Measurements from ENCODE around the gene CAST. TPM values are rescaled to one million over a fixed set of nuclear protein-coding genes. Genes with fewer than 3 reads are reported as not detected.
A peak's percentile ranks its signal among the peaks of the same experiment; 100 is the strongest.

The CAST gene
- total and polyA plus RNA-seq, 9 donors, result 97.6 to 135 (median 116) TPM

- no peaks in the 10 kb centered on the region for H3K9me3 ChIP-seq (replicated peaks; ENCODE audit: control insufficient read depth, low read depth, low read length)
- no peaks in the 10 kb centered on the region for H3K27me3 ChIP-seq (ENCODE audit: control insufficient read depth, insufficient read depth, low read length)
- H3K4me1 ChIP-seq (ENCODE audit: control insufficient read depth, insufficient read depth, low read length), result peaks cover 8% of the 10 kb centered on the region
- peak; percentile 33 for DNase-seq
- H3K36me3 ChIP-seq (ENCODE audit: control insufficient read depth, insufficient read depth, low read length), result no peaks in the 10 kb centered on the region
- peak overlapping the region; percentile 58 for H3K27ac ChIP-seq (ENCODE audit: low read length)
- WGBS (ENCODE audit: insufficient coverage), result 73% methylated on average over 2 of the region's 5 CpGs
- H3K4me3 ChIP-seq (ENCODE audit: low read length), result no peak overlapping the region
Observed at GRCh38 chr5:96706433-96707111, 44.4 kb downstream of the CAST start.

DNA sequence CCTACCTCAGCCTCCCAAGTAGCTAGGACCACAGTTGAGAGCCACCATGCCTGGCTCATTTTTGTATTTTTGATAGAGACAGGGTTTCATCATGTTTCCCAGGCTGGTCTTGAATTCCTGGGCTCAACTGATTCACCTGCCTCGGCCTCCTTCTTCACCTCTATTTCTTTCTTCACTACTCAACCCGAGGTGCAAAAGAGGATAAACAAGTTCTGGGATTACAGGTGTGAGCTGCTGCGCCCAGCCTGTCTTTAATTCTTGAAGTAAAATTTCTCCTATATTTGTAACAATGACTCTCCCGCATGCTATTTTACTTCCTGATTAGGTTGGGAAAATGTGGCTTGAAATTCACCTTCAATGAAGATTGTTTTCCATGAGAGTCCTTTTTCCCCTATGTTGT is 46.4 kb downstream of the CAST start:
- DNase-seq, result no peak
- no peak overlapping the region for H3K27ac ChIP-seq (ENCODE audit: low read length)
- no CpG with 5 or more reads among the region's 4 CpGs for WGBS (ENCODE audit: insufficient coverage)
- H3K9me3 ChIP-seq (replicated peaks; ENCODE audit: control insufficient read depth, low read depth, low read length), result no peaks in the 10 kb centered on the region
- no peak overlapping the region for H3K4me3 ChIP-seq (ENCODE audit: low read length)
- H3K4me1 ChIP-seq (ENCODE audit: control insufficient read depth, insufficient read depth, low read length), result peaks cover 4% of the 10 kb centered on the region
- H3K27me3 ChIP-seq (ENCODE audit: control insufficient read depth, insufficient read depth, low read length), result no peaks in the 10 kb centered on the region
- no peaks in the 10 kb centered on the region for H3K36me3 ChIP-seq (ENCODE audit: control insufficient read depth, insufficient read depth, low read length)

- peaks cover 5% of the 10 kb centered on the region for H3K4me1 ChIP-seq (ENCODE audit: control insufficient read depth, insufficient read depth, low read length)
- no CpG with 5 or more reads among the region's 3 CpGs for WGBS (ENCODE audit: insufficient coverage)
- no peak for DNase-seq
Observed at GRCh38 chr5:96709152-96709821, 47.1 kb downstream of the CAST start.

GRCh38 chr5:96712100-96712746 is 50.0 kb downstream of the CAST start:
- no peaks in the 10 kb centered on the region for H3K9me3 ChIP-seq (replicated peaks; ENCODE audit: control insufficient read depth, low read depth, low read length)
- H3K4me1 ChIP-seq (ENCODE audit: control insufficient read depth, insufficient read depth, low read length), result peaks cover 11% of the 10 kb centered on the region
- H3K36me3 ChIP-seq (ENCODE audit: control insufficient read depth, insufficient read depth, low read length), result no peaks in the 10 kb centered on the region
- H3K4me3 ChIP-seq (ENCODE audit: low read length), result no peak overlapping the region
- no peak overlapping the region for H3K27ac ChIP-seq (ENCODE audit: low read length)
- WGBS (ENCODE audit: insufficient coverage), result 100% methylated on average over 1 of the region's 2 CpGs
- H3K27me3 ChIP-seq (ENCODE audit: control insufficient read depth, insufficient read depth, low read length), result no peaks in the 10 kb centered on the region
- DNase-seq, result no peak

More at GRCh38 chr5:96709152-96709821, 47.1 kb downstream of the CAST start:
- no peak overlapping the region for H3K4me3 ChIP-seq (ENCODE audit: low read length)
- H3K36me3 ChIP-seq (ENCODE audit: control insufficient read depth, insufficient read depth, low read length), result no peaks in the 10 kb centered on the region
- H3K27me3 ChIP-seq (ENCODE audit: control insufficient read depth, insufficient read depth, low read length), result no peaks in the 10 kb centered on the region
- H3K9me3 ChIP-seq (replicated peaks; ENCODE audit: control insufficient read depth, low read depth, low read length), result no peaks in the 10 kb centered on the region
- no peak overlapping the region for H3K27ac ChIP-seq (ENCODE audit: low read length)

GRCh38 chr5:96714450-96714849 is 52.3 kb downstream of the CAST start:
- H3K4me1 ChIP-seq (ENCODE audit: control insufficient read depth, insufficient read depth, low read length), result peaks cover 11% of the 10 kb centered on the region
- H3K36me3 ChIP-seq (ENCODE audit: control insufficient read depth, insufficient read depth, low read length), result no peaks in the 10 kb centered on the region
- no peaks in the 10 kb centered on the region for H3K27me3 ChIP-seq (ENCODE audit: control insufficient read depth, insufficient read depth, low read length)
- H3K4me3 ChIP-seq (ENCODE audit: low read length), result no peak overlapping the region
- H3K27ac ChIP-seq (ENCODE audit: low read length), result peak overlapping the region; percentile 88
- no peaks in the 10 kb centered on the region for H3K9me3 ChIP-seq (replicated peaks; ENCODE audit: control insufficient read depth, low read depth, low read length)
- no peak for DNase-seq

- WGBS (ENCODE audit: insufficient coverage), result no CpG with 5 or more reads among the region's 2 CpGs
- H3K27ac ChIP-seq (ENCODE audit: low read length), result peak overlapping the region; percentile 88
- DNase-seq, result peak; percentile 93
- H3K9me3 ChIP-seq (replicated peaks; ENCODE audit: control insufficient read depth, low read depth, low read length), result no peaks in the 10 kb centered on the region
- H3K36me3 ChIP-seq (ENCODE audit: control insufficient read depth, insufficient read depth, low read length), result no peaks in the 10 kb centered on the region
- H3K27me3 ChIP-seq (ENCODE audit: control insufficient read depth, insufficient read depth, low read length), result no peaks in the 10 kb centered on the region
- H3K4me1 ChIP-seq (ENCODE audit: control insufficient read depth, insufficient read depth, low read length), result peaks cover 11% of the 10 kb centered on the region
- no peak overlapping the region for H3K4me3 ChIP-seq (ENCODE audit: low read length)
Observed at GRCh38 chr5:96714951-96715451, 52.8 kb downstream of the CAST start.

DNA sequence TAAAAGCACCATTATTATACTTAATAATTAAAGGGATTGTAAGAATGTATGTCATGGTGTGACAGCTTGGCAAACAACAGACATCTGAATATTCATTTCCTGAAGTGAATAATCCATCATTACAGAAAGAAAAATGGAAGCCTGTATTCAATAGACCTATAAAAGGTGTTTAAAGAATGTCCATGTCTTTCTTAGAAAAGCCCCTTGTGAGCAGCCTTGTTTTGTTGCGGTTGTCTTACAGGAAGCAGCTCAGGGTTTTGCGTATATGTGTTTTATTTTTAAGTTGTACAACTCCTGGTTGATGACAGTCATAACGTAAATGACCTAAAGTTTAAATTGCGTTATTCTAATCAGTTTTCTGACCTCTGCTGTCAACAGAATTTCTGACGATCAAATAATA is 53.8 kb downstream of the CAST start:
- Histone ChIP-seq H3K27me3 (ENCODE audit: control insufficient read depth, insufficient read depth, low read length) (no peaks in the 10 kb centered on the region), H3K27ac (ENCODE audit: low read length) (no peak overlapping the region), H3K4me1 (ENCODE audit: control insufficient read depth, insufficient read depth, low read length) (peaks cover 13% of the 10 kb centered on the region), H3K36me3 (ENCODE audit: control insufficient read depth, insufficient read depth, low read length) (no peaks in the 10 kb centered on the region), H3K9me3 (replicated peaks; ENCODE audit: control insufficient read depth, low read depth, low read length) (no peaks in the 10 kb centered on the region), H3K4me3 (ENCODE audit: low read length) (no peak overlapping the region)
- DNase-seq, result no peak
- no CpG with 5 or more reads among the region's 5 CpGs for whole genome bisulfite sequencing (ENCODE audit: insufficient coverage)

DNA sequence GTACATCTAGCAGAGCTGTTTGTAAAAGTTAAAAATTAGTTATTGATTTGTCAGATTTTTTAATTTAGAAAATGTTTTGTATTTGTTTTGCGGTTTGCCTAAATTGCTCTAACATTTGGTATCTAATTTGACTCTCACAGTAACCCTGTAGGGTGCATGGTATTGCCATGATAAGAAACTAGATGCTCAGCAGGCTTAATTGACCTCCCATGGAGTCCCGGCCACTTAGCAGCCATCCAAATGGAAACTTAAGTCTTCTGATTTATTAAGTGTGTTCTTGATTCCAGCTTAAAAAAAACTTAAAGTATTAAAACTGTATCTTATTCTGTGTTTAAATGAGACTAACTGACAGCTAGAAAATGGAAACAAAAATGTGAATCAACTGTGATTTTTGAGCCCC is 54.5 kb downstream of the CAST start:
- no CpG with 5 or more reads among the region's 2 CpGs for WGBS (ENCODE audit: insufficient coverage)
- Histone ChIP-seq H3K4me3 (ENCODE audit: low read length) (no peak overlapping the region), H3K36me3 (ENCODE audit: control insufficient read depth, insufficient read depth, low read length) (no peaks in the 10 kb centered on the region), H3K4me1 (ENCODE audit: control insufficient read depth, insufficient read depth, low read length) (peaks cover 13% of the 10 kb centered on the region), H3K27ac (ENCODE audit: low read length) (no peak overlapping the region), H3K27me3 (ENCODE audit: control insufficient read depth, insufficient read depth, low read length) (no peaks in the 10 kb centered on the region), H3K9me3 (replicated peaks; ENCODE audit: control insufficient read depth, low read depth, low read length) (no peaks in the 10 kb centered on the region)
- no peak for DNase-seq

DNA sequence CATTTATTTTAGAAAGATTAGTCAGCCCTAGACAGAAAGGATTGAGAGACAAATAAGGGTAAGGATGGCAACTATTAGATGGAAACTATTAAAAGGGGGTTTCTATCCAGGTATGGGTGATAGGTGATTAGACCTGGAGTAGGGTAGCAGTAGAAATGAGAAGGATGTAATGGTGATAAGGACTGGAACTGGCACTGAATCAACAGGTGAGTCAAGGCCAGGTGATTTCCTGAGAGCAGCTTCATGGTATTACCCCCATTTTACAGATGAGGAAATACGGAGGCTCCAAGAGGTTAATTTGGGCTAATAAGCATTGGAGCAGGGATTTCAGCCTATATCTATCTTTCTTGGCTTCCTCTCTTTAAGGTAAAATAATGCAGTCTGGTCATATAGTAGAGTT is 55.7 kb downstream of the CAST start:
- Histone ChIP-seq H3K4me3 (ENCODE audit: low read length) (no peak overlapping the region), H3K27ac (ENCODE audit: low read length) (no peak overlapping the region), H3K9me3 (replicated peaks; ENCODE audit: control insufficient read depth, low read depth, low read length) (no peaks in the 10 kb centered on the region), H3K36me3 (ENCODE audit: control insufficient read depth, insufficient read depth, low read length) (no peaks in the 10 kb centered on the region), H3K4me1 (ENCODE audit: control insufficient read depth, insufficient read depth, low read length) (peaks cover 13% of the 10 kb centered on the region), H3K27me3 (ENCODE audit: control insufficient read depth, insufficient read depth, low read length) (no peaks in the 10 kb centered on the region)
- no peak for DNase-seq
- no CpG with 5 or more reads among the region's 1 CpG for WGBS (ENCODE audit: insufficient coverage)

DNA sequence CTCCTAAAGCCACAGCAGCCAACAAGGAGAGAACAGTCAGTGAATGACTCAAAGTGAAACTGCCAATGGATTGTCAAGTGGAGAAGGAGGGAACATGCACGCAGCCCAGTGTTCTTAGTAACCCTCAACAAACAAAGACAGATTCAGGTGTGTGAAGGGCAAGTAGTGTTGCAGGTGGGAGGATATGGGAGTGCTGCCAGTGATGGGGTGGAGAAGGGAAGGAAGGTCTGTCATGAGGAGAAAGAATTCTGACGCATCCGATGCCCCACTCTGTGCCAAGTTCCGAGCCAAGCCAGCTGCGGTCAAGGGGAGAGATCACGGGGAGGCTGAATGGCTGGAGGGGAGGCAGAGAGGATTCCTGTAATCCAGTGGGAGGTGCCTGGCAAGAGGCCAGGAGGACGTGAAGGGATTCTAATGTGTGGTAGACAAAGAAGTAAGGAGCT is 56.5 kb downstream of the CAST start:
- H3K4me1 ChIP-seq (ENCODE audit: control insufficient read depth, insufficient read depth, low read length), result peaks cover 13% of the 10 kb centered on the region
- no peak overlapping the region for H3K27ac ChIP-seq (ENCODE audit: low read length)
- H3K36me3 ChIP-seq (ENCODE audit: control insufficient read depth, insufficient read depth, low read length), result no peaks in the 10 kb centered on the region
- no peaks in the 10 kb centered on the region for H3K27me3 ChIP-seq (ENCODE audit: control insufficient read depth, insufficient read depth, low read length)
- DNase-seq, result peak; percentile 13
- H3K9me3 ChIP-seq (replicated peaks; ENCODE audit: control insufficient read depth, low read depth, low read length), result no peaks in the 10 kb centered on the region
- 63% methylated on average over 6 of the region's 7 CpGs for WGBS (ENCODE audit: insufficient coverage)
- H3K4me3 ChIP-seq (ENCODE audit: low read length), result no peak overlapping the region

All from muscle of leg (tissue), 11 donors.